HG02943 (cell line): ENCODE data around the gene CCDC69.
"Not testable (repeated sequence)": the region's sequence is repeated elsewhere in the genome, so short reads cannot be mapped to it uniquely, and the experiment has no call there.

ENCODE experiments used
- ATAC-seq: cut with Tn5 transposase; IDR thresholded peaks from one replicate; pipeline ENCODE4 v1.9.1; 2021; ENCODE audit warnings: mild to moderate bottlenecking, low read depth, moderate library complexity; ENCODE audit not compliant: unreplicated experiment

Gene CCDC69

GRCh38 chr5:151197291-151197600 lies 26.6 kb downstream of the CCDC69 start:
- ATAC-seq: not testable (repeated sequence)

- ATAC-seq: peak; percentile 78
These were observed 27.2 kb downstream of the CCDC69 start for GRCh38 chr5:151196556-151197290.

- no peak for ATAC-seq
These were observed 28.3 kb downstream of the CCDC69 start for GRCh38 chr5:151195622-151196021.

- no peak for ATAC-seq
These were observed 31.3 kb downstream of the CCDC69 start for GRCh38 chr5:151192626-151193025.

- ATAC-seq: no peak
These were observed 32.2 kb downstream of the CCDC69 start for GRCh38 chr5:151191661-151192060.

GRCh38 chr5:151189151-151189550 lies 34.7 kb downstream of the CCDC69 start:
- ATAC-seq: no peak

GRCh38 chr5:151186538-151186937 lies 37.4 kb downstream of the CCDC69 start:
- ATAC-seq: no peak

- ATAC-seq: no peak
These were observed 37.8 kb downstream of the CCDC69 start for GRCh38 chr5:151186052-151186451.

GRCh38 chr5:151184316-151185042 lies 39.4 kb downstream of the CCDC69 start:
- no peak for ATAC-seq

- ATAC-seq: no peak
These were observed 40.2 kb downstream of the CCDC69 start for GRCh38 chr5:151183456-151184245.

GRCh38 chr5:151182976-151183375 lies 40.9 kb downstream of the CCDC69 start:
- no peak for ATAC-seq

- no peak for ATAC-seq
These were observed 41.4 kb downstream of the CCDC69 start for GRCh38 chr5:151182524-151182900.

- no peak for ATAC-seq
These were observed 41.9 kb downstream of the CCDC69 start for GRCh38 chr5:151181818-151182523.

GRCh38 chr5:151180291-151180690 lies 43.6 kb downstream of the CCDC69 start:
- no peak for ATAC-seq

GRCh38 chr5:151179489-151179840 lies 44.4 kb downstream of the CCDC69 start:
- ATAC-seq: no peak

GRCh38 chr5:151178777-151179488 lies 45.0 kb downstream of the CCDC69 start:
- no peak for ATAC-seq

GRCh38 chr5:151178372-151178771 lies 45.5 kb downstream of the CCDC69 start:
- no peak for ATAC-seq

GRCh38 chr5:151176268-151176667 lies 47.6 kb downstream of the CCDC69 start:
- not testable (repeated sequence) for ATAC-seq

GRCh38 chr5:151174612-151175101 lies 49.2 kb downstream of the CCDC69 start:
- ATAC-seq: no peak
